GM23338 (cell line): ENCODE measurements around the gene SLC18A2.

ENCODE experiments used
- EZH2 ChIP-seq: fragments of 200-600 bp; sonication (generic); IDR thresholded peaks from one replicate; pipeline ENCODE4 v1.8.0; 2017; ENCODE audit warnings: antibody characterized with exemption, mild to moderate bottlenecking, low read depth; ENCODE audit not compliant: unreplicated experiment
- EZH2phosphoT487 ChIP-seq: fragments of 200-600 bp; sonication (generic); IDR thresholded peaks from one replicate; pipeline ENCODE4 v1.8.1; 2018; ENCODE audit warnings: antibody characterized with exemption; ENCODE audit not compliant: unreplicated experiment
- POLR2AphosphoS5 ChIP-seq: IDR thresholded peaks from 2 replicates; pipeline ENCODE4 v1.6.1; 2016; ENCODE audit warnings: antibody characterized with exemption, low read depth
- TF ChIP-seq, protein P1 (sequence below), 2 experiments: fragments of 200-600 bp in 1 of 2; sonication (generic) in 1 of 2; conservative IDR thresholded peaks; 2 replicates each; pipeline versions ENCODE4 v1.5.1 to v1.6.1; 2016 to 2017; ENCODE audit warnings: antibody characterized with exemption in 2 of 2, low read depth in 2 of 2, mild to moderate bottlenecking in 2 of 2, moderate library complexity in 1 of 2
- TF ChIP-seq, protein P2 (sequence below): IDR thresholded peaks from one replicate; pipeline ENCODE4 v1.6.1; 2018; ENCODE audit warnings: antibody characterized with exemption; ENCODE audit not compliant: unreplicated experiment

DNA sequence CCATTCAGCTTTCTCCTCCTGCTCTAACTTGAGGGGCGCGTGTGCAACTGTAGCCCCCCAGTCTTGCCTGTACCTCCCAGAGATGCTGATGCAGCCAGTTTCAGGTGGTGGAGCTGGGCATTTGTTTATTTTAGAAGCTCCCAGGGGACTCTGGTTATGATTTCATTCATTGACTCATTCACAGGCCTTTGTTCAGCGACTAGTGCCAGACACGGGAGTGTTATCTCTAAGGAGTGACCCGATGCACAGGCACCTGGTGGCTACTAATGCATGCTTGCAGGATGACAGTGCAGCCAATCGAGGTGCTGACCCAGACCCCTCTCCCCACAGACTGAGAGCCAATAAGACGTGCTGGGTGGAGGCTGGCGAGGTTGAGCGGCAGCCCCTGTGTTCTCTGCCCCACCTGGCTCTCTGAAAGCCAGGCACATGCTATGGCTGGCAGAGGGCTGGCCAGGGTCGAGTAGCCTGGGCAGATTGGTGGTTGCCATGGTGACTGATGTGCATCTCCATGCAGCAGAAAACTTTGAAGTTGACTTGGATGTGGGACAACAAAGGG is 19.7 kb upstream of the SLC18A2 start:
- no peak for TF ChIP-seq EZH2
- TF ChIP-seq, protein P1, sequence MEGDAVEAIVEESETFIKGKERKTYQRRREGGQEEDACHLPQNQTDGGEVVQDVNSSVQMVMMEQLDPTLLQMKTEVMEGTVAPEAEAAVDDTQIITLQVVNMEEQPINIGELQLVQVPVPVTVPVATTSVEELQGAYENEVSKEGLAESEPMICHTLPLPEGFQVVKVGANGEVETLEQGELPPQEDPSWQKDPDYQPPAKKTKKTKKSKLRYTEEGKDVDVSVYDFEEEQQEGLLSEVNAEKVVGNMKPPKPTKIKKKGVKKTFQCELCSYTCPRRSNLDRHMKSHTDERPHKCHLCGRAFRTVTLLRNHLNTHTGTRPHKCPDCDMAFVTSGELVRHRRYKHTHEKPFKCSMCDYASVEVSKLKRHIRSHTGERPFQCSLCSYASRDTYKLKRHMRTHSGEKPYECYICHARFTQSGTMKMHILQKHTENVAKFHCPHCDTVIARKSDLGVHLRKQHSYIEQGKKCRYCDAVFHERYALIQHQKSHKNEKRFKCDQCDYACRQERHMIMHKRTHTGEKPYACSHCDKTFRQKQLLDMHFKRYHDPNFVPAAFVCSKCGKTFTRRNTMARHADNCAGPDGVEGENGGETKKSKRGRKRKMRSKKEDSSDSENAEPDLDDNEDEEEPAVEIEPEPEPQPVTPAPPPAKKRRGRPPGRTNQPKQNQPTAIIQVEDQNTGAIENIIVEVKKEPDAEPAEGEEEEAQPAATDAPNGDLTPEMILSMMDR (conservative IDR thresholded peaks at IDR 0.05; ENCODE audit: low read depth in 2 of 2): no peak
- TF ChIP-seq, protein P2, sequence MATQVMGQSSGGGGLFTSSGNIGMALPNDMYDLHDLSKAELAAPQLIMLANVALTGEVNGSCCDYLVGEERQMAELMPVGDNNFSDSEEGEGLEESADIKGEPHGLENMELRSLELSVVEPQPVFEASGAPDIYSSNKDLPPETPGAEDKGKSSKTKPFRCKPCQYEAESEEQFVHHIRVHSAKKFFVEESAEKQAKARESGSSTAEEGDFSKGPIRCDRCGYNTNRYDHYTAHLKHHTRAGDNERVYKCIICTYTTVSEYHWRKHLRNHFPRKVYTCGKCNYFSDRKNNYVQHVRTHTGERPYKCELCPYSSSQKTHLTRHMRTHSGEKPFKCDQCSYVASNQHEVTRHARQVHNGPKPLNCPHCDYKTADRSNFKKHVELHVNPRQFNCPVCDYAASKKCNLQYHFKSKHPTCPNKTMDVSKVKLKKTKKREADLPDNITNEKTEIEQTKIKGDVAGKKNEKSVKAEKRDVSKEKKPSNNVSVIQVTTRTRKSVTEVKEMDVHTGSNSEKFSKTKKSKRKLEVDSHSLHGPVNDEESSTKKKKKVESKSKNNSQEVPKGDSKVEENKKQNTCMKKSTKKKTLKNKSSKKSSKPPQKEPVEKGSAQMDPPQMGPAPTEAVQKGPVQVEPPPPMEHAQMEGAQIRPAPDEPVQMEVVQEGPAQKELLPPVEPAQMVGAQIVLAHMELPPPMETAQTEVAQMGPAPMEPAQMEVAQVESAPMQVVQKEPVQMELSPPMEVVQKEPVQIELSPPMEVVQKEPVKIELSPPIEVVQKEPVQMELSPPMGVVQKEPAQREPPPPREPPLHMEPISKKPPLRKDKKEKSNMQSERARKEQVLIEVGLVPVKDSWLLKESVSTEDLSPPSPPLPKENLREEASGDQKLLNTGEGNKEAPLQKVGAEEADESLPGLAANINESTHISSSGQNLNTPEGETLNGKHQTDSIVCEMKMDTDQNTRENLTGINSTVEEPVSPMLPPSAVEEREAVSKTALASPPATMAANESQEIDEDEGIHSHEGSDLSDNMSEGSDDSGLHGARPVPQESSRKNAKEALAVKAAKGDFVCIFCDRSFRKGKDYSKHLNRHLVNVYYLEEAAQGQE: no peak
- TF ChIP-seq EZH2phosphoT487: no peak
- no peak for TF ChIP-seq POLR2AphosphoS5
